ENCODE data around the gene HOXA10.

DNA sequence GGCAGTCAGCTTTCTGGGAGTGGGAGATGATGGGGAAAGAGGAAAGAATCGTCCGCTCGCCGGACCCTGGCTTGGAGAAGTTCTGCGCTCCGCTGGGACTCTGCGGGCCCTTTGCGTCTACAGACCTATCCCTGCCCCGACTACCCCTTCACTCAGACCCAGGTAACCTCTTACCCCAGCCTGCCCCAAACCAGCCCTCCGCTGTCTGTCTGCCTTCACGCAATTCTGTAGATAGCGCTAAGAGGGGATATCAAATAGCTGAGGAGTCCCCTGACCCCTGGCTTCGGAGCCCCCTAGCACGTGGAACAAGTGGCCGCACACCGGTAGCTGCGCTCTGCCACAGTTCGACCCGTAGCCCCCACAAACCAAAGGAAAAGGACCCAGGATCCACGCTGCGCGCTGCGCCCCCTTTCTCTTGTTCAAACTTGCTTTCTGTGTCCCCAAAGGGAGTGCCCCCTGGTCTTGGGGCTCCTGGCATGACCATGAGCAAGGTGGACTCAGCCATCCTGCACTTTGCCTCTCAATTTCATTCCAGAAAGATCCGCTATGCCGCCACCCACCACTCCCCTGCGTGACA lies 50.6 kb downstream of the HOXA10 start:
- no peak for TF ChIP-seq EP300 (IDR thresholded peaks at IDR 0.05)
- TF ChIP-seq, protein P1, sequence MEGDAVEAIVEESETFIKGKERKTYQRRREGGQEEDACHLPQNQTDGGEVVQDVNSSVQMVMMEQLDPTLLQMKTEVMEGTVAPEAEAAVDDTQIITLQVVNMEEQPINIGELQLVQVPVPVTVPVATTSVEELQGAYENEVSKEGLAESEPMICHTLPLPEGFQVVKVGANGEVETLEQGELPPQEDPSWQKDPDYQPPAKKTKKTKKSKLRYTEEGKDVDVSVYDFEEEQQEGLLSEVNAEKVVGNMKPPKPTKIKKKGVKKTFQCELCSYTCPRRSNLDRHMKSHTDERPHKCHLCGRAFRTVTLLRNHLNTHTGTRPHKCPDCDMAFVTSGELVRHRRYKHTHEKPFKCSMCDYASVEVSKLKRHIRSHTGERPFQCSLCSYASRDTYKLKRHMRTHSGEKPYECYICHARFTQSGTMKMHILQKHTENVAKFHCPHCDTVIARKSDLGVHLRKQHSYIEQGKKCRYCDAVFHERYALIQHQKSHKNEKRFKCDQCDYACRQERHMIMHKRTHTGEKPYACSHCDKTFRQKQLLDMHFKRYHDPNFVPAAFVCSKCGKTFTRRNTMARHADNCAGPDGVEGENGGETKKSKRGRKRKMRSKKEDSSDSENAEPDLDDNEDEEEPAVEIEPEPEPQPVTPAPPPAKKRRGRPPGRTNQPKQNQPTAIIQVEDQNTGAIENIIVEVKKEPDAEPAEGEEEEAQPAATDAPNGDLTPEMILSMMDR (IDR thresholded peaks at IDR 0.05): no peak
- no peak for TF ChIP-seq POLR2A (IDR thresholded peaks at IDR 0.05)
- TF ChIP-seq POLR2AphosphoS5 (IDR thresholded peaks at IDR 0.05): no peak
